NCI-H1092 (cell line): ENCODE results near the gene GRM1.

Experiments
- DNase-seq: peaks from one replicate; lab custom pipeline; 2025; lab: John Stamatoyannopoulos, UW

Gene GRM1

GRCh38 chr6:146100776-146101175, 71.9 kb downstream of the GRM1 start:
- no peak for DNase-seq

- DNase-seq: no peak
These were observed 74.7 kb downstream of the GRM1 start for GRCh38 chr6:146103416-146104072.

GRCh38 chr6:146106532-146106931, 77.7 kb downstream of the GRM1 start:
- no peak for DNase-seq

- no peak for DNase-seq
These were observed 82.1 kb downstream of the GRM1 start for GRCh38 chr6:146110990-146111389.

GRCh38 chr6:146111881-146112450, 83.1 kb downstream of the GRM1 start:
- no peak for DNase-seq

- DNase-seq: no peak
These were observed 84.3 kb downstream of the GRM1 start for GRCh38 chr6:146113084-146113623.

- no peak for DNase-seq
These were observed 94.8 kb downstream of the GRM1 start for GRCh38 chr6:146123616-146124015.

- no peak for DNase-seq
These were observed 98.8 kb downstream of the GRM1 start for GRCh38 chr6:146127447-146128215.

GRCh38 chr6:146133866-146134265, 105.0 kb downstream of the GRM1 start:
- DNase-seq: no peak

GRCh38 chr6:146135167-146135566, 106.3 kb downstream of the GRM1 start:
- no peak for DNase-seq

- DNase-seq: no peak
These were observed 118.0 kb downstream of the GRM1 start for GRCh38 chr6:146146836-146147235.

- no peak for DNase-seq
These were observed 120.9 kb downstream of the GRM1 start for GRCh38 chr6:146149770-146150169.

GRCh38 chr6:146153040-146153758, 124.3 kb downstream of the GRM1 start:
- DNase-seq: no peak

GRCh38 chr6:146154197-146154596, 125.3 kb downstream of the GRM1 start:
- DNase-seq: no peak

GRCh38 chr6:146161664-146162063, 132.8 kb downstream of the GRM1 start:
- DNase-seq: no peak

GRCh38 chr6:146169872-146170271, 141.0 kb downstream of the GRM1 start:
- no peak for DNase-seq

- DNase-seq: no peak
These were observed 148.9 kb downstream of the GRM1 start for GRCh38 chr6:146177785-146178184.

- DNase-seq: no peak
These were observed 155.0 kb downstream of the GRM1 start for GRCh38 chr6:146183831-146184230.

GRCh38 chr6:146184701-146185100, 155.8 kb downstream of the GRM1 start:
- DNase-seq: no peak

- DNase-seq: no peak
These were observed 160.3 kb downstream of the GRM1 start for GRCh38 chr6:146189131-146189530.

- no peak for DNase-seq
These were observed 161.7 kb downstream of the GRM1 start for GRCh38 chr6:146190581-146190980.

GRCh38 chr6:146191166-146191565, 162.3 kb downstream of the GRM1 start:
- DNase-seq: no peak
